Raji (cell line): ENCODE data around the gene ZNF330.

Experiments used
- POLR2A ChIP-seq: IDR thresholded peaks from 2 replicates; pipeline ENCODE4 v1.6.1; 2011; ENCODE audit warnings: low read depth, low read length, control low read depth; ENCODE audit not compliant: insufficient read depth

The ZNF330 gene

GRCh38 chr4:141275834-141276233, 55.1 kb downstream of the ZNF330 start:
- TF ChIP-seq POLR2A = no peak

- no peak for TF ChIP-seq POLR2A
Observed at GRCh38 chr4:141283152-141283551, 62.5 kb downstream of the ZNF330 start.

GRCh38 chr4:141283563-141283962, 62.9 kb downstream of the ZNF330 start:
- no peak for TF ChIP-seq POLR2A
